GM21528 (cell line): Measurements from ENCODE around the gene H2BW2.
"Not testable (repeated sequence)": the region's sequence is repeated elsewhere in the genome, so short reads cannot be mapped to it uniquely, and the experiment has no call there.

ENCODE experiments used
- ATAC-seq: cut with Tn5 transposase; IDR thresholded peaks from one replicate; pipeline ENCODE4 v1.9.1; 2021; ENCODE audit warnings: mild to moderate bottlenecking, moderate library complexity; ENCODE audit not compliant: unreplicated experiment, low FRiP score

H2BW2 gene

DNA sequence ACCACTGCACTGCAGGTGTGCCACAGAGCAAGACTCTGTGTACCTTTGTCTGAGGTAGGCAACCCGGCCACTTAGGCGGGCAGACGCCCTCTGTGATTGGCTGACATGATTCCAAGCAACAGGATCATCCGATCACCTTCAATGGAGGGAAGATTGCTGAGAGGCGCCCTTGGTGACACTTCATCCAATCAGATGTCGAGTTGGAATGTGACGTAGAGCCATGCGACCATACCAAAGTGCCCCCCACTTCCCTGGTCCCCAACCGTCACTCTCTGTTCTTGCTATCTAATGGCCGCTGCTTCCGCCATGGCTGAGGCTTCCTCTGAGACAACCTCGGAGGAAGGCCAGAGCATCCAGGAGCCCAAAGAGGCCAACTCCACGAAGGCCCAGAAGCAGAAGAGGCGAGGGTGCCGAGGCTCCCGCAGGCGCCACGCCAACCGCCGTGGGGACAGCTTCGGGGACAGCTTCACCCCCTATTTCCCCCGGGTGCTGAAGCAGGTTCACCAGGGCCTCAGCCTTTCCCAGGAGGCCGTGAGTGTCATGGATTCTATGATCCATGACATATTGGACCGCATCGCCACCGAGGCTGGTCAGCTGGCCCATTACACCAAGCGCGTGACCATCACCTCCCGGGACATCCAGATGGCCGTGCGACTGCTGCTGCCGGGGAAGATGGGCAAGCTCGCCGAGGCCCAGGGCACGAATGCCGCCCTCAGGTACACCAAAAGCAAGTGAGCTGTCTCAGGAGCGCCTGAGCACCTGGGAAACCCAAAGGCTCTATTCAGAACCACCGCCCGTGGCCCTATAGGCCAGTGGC lies at the start of gene H2BW2:
Gene H2BW2, plus strand, starts transcription at position 268 of the 817 bp plus-strand sequence. Its CDS starts 39 bp downstream, at position 307.
- no peak for ATAC-seq

GRCh38 chrX:103999234-103999633 lies 40.5 kb upstream of the H2BW2 start:
- peak; percentile 79 for ATAC-seq

- ATAC-seq: no peak
These were observed 30.9 kb upstream of the H2BW2 start for GRCh38 chrX:104008831-104009230.

DNA sequence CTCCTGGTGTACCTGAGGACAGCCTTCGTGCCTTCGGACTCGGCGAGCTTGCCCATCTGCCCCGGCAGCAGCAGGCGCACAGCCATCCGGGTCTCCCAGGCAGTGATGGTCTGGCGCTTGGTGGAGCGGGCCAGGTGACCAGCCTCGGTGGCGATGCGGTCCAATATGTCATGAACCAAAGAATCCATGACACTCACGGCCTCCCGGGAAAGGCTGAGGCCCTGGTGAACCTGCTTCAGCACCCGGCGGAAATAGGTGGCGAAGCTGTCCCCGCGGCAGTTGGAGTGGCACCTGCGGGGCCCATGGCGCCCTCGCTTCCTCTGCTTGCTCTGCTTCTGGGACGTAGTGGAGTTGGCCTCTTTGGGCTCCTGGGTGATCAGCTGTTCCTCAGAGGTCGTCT lies 26.6 kb upstream of the H2BW2 start:
- no peak for ATAC-seq

DNA sequence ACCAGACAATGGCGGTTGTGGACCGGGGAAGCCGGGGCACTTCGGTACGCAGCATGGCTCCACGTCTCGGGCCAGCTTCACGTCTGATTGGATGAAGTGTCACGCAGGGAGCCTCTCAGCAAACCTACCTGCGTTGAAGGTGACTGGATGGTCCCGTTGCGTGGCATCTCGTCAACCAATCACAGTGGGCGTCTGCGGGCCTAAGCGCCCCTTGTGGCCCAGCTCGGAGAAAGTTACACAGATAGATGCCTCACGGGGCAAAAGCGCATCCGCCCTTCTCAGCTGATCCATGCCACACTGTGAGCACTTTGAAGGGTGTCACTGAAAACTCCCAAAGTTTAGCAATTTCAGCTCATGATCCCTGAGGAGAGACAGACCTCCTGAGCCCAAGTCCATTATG lies 26.1 kb upstream of the H2BW2 start, which contains the start of gene H2BW1:
Gene H2BW1, minus strand, starts transcription at position 103 of the 400 bp plus-strand sequence. CDS start 132 bp downstream, outside the sequence.
- no peak for ATAC-seq

GRCh38 chrX:104015576-104015975 lies 24.2 kb upstream of the H2BW2 start:
- ATAC-seq: not testable (repeated sequence)

- ATAC-seq: no peak
These were observed 21.6 kb upstream of the H2BW2 start for GRCh38 chrX:104018126-104018525.

GRCh38 chrX:104041003-104041402 lies 1.2 kb downstream of the H2BW2 start:
- ATAC-seq: no peak

DNA sequence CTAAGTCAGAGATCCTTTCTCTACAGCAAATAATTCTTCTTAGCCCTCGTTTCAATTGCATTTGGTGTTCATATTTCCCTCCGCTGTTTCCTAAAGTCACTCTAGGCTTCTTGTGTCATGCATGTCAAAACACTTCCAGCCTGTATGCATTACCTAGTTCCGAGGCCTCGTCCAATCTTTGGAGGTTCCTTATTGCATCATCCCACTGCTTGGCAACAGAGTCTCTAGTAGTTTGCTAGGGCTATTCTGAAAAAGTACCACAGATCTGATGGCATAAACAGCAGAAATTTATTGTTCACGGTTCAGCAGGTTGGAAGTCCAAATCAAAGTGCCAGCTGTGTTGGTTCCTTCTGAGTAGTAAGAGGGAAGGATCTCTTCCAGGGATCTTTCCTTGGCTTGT lies 5.9 kb downstream of the H2BW2 start:
- no peak for ATAC-seq

DNA sequence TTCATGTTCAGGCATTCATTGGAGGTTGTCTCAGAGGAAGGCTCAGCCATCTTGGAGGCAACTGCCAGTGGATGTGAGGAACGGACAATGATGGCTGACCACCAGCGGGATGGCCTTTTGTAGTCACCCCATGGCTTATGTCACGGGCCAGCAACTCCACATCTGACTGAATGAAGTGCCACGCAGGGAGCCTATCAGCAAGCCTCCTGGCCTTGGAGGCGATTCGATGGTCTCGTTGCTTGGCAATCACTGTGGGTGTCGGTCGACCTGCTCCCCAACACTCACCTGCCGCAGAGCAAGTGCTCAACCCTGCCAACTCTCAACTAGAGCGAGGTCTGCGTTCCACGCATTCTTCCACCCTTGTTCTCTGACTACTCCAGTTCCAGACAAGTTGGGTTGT lies 7.4 kb downstream of the H2BW2 start:
- no peak for ATAC-seq

DNA sequence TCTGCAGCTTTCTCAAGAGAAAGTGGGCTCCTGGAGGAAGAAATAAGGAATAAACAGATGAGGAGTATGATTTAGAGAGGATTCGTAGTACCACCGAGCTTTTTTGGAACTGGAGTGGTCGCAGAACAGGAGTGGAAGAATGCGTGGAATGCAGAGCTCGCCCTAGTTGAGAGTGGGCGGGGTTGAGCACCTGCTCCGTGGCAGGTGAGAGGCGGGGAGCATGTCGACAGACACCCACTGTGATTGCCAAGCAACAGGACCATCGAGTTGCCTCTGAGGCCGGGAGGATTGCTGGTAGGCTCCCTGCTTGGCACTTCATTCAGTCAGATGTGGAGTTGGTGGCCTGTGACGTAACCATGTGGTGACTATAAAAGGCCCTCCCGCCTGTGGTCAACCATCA lies 15.2 kb downstream of the H2BW2 start:
- not testable (repeated sequence) for ATAC-seq

DNA sequence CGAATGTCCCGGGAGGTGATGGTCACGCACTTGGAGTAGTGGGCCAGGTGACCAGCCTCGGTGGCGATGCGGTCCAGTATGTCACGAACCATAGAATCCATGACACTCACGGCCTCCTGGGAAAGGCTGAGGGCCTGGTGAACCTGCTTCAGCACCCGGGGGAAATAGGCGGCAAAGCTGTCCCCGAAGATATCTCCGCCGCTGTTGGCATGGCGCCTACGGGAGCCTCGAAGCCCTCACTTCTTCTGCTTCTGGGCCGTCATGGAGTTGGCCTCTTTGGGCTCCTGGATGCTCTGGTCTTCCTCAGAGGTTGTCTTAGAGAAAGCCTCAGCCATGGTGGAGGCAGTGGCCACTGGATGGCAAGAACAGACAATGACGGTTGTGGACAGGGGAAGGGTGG lies 22.9 kb downstream of the H2BW2 start:
- ATAC-seq: not testable (repeated sequence)

DNA sequence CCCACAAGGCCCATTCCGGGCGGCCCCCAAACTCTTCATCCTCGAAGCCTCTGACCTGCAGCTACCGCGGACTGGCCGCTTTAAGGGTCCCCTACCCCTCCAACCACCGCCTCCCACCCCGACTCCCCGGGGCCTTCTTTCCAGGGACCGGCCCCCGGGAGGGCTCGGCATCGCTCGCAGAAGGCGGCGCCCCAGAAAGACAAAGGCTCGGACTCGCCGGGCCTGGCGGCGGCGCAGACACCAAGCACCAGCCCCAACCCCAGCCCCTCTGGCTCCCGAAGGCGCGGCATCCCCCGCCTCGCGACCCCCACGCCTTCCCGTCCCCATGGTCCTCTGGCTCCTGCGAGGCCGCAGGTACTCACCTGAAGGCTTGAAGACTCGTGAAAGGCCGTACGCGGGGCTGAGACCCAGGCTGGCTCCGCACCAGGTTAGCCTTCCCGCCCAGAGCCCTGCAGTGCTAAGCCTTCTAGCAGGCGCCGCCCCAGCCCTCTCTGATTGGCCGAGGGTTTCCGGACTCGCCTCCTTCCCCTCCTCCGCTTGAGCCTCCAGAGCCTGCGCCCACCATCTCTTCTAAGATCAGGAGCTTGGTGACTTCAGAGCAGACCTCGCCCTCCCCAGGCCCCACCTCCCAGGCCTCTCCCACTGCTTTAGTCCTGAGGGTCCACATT lies 36.2 kb downstream of the H2BW2 start, which contains the start of gene TMSB15C:
Gene TMSB15C, minus strand, starts transcription at position 459 of the 668 bp plus-strand sequence.
- peak; percentile 98 for ATAC-seq

- not testable (repeated sequence) for ATAC-seq
These were observed 38.1 kb downstream of the H2BW2 start for GRCh38 chrX:104077854-104078253.

DNA sequence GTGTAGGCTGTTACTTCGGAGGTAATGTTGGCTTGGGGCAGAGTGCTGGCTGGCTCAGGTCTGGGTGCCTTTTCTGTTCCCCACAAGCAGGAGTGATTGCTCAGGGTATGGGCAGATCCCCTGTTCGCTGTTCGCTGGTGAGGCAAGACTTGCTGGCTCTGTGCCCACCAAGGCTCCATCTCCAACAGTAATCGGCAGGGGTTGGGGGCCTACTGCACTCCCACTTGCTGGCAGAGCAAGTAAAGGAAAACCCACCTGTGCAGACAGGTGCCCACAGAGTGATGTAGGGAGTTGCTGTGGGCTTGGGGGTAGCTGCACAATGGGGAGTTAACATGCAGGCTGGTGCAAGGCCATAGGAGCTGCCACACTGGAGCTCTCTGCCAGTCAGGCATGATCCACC lies 44.3 kb downstream of the H2BW2 start:
- ATAC-seq: no peak

DNA sequence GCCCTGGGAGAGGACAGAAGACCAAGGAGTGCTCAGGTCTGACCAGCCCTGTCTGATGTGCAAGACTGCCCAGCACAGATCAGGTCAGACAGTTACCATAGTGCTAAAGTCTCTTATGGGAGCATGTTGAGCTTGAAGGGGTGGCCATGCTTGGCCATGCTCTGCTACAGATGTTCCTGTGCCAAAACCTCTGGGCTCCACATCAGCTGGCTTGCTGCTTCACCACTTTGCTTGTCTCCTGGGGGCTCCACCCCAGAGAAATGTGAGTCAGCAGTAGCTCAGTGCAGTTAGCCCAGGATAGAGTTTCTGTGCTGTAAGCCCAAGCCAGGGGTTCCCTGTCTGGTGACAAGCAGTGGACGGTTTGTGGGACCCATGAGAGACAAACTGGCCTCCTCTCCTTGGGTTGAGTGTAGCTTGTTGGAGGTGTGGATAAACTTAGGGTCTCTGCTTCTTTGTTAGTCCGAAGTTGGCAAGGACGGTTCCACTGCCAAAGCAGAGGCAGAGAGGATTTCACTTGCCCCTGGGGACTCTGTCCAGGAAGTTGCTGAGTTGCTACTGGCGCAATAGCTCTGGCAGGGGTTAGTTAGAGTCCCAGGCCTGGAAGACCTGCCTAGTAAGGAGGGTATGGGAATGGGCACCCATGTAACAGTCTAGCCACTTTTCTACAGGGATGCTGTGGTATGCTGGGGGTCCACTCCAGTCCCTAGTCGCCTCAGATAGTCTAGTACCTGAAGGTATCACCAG lies 45.0 kb downstream of the H2BW2 start:
- no peak for ATAC-seq

GRCh38 chrX:104085477-104085876 lies 45.7 kb downstream of the H2BW2 start:
- no peak for ATAC-seq

DNA sequence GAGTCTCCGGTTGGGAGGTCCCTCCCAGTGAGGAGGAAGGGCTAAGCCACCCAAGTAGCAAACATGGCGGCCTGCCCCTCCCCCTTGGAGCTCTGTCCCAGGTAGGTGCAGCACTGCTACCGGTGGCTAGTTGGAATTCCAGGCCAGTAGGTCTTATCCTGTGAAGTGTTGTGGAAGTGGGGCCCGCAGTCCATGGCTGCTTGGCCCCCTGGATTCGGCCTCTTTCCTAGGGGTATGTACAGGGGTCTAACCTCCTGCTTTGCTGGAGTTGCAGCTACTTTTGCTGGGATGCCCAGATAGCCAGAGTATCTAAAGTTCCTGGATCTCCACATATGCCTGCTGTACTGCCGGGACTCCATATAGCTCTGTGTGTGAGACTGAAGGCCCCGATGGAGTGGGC lies 46.2 kb downstream of the H2BW2 start:
- ATAC-seq: no peak
